ENCODE data around the gene FAM81A.

Gene FAM81A

DNA sequence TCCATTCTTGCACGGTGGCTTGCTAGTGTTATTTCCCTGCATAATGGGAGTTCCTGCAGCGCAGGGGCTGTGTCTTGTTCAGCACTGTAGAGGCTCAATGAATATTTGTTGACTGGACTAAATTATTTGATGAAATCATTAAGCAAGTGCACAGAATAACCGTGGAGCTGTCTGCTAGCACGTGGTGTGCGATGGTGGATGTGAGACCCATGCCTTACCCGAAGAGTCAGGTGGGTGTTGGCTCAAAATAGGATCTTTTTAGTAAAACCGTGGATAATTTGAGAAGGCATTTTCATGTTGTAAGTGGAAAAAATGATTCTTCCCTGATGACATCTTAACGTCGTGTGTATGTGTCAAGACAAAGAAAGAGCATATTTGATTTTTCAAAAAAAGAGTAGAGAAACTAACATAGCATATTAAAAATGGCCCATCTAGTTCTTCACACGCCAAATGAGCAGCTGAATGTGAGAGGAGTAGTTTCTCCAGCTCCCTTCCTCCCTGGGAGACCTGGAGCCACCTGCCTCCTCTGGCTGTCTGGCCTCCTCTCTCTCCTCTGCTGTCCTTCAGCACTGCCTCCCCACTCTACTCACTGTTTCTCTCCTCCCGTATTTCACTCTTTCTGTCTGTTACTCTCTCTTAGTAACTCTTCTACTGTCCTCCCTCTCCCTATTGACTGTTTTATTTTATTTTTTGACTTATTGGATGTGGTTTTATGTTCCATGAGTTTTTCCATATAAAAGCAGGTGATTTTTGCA, 6.3 kb downstream of the FAM81A start:
- ATAC-seq: no peak
- no peak for TF ChIP-seq TCF4 (CRISPR knock-in tag; IDR thresholded peaks at IDR 0.05; ENCODE audit: borderline replicate concordance)
- TF ChIP-seq, protein P1, sequence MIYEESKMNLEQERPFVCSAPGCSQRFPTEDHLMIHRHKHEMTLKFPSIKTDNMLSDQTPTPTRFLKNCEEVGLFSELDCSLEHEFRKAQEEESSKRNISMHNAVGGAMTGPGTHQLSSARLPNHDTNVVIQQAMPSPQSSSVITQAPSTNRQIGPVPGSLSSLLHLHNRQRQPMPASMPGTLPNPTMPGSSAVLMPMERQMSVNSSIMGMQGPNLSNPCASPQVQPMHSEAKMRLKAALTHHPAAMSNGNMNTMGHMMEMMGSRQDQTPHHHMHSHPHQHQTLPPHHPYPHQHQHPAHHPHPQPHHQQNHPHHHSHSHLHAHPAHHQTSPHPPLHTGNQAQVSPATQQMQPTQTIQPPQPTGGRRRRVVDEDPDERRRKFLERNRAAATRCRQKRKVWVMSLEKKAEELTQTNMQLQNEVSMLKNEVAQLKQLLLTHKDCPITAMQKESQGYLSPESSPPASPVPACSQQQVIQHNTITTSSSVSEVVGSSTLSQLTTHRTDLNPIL (CRISPR knock-in tag; IDR thresholded peaks at IDR 0.05; ENCODE audit: low read depth): no peak
- no peak for TF ChIP-seq ISL1 (CRISPR knock-in tag; IDR thresholded peaks at IDR 0.05)
- TF ChIP-seq, protein P2, sequence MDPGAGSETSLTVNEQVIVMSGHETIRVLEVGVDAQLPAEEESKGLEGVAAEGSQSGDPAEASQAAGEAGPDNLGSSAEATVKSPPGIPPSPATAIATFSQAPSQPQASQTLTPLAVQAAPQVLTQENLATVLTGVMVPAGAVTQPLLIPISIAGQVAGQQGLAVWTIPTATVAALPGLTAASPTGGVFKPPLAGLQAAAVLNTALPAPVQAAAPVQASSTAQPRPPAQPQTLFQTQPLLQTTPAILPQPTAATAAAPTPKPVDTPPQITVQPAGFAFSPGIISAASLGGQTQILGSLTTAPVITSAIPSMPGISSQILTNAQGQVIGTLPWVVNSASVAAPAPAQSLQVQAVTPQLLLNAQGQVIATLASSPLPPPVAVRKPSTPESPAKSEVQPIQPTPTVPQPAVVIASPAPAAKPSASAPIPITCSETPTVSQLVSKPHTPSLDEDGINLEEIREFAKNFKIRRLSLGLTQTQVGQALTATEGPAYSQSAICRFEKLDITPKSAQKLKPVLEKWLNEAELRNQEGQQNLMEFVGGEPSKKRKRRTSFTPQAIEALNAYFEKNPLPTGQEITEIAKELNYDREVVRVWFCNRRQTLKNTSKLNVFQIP (CRISPR knock-in tag; IDR thresholded peaks at IDR 0.05; ENCODE audit: borderline replicate concordance, low read depth): no peak
- no peak for TF ChIP-seq CSDC2 (CRISPR knock-in tag; IDR thresholded peaks at IDR 0.05)
- TF ChIP-seq ESRRG (CRISPR knock-in tag; IDR thresholded peaks at IDR 0.05): no peak

DNA sequence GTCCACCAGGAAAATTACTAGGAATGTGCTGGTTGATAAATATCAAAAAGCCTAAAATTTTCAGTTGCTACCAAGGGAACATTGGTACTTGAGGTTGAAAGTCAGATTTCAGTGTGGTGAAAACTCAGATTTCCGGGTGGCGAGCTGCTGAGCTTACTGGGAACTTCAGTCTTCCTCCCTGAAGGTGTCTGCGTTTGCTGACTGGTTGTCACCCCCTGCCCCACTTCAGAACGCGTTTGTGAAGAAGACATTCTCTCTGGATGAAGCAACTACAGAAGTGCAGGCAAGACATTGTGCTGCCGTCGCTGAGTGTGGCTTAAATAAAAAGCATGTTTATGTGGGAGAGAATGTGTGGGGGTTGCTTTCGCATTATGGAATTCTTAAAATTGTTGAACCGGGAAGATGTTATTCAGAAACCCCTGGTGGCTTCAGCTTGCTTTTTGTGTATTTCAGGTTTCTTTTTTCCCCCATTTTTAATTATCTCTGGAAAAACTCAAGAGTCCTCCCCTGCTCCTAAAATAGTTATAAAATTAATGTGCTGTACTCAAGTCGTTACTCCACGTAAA, 7.1 kb downstream of the FAM81A start:
- no peak for ATAC-seq
- no peak for TF ChIP-seq SNAI2 (CRISPR knock-in tag; IDR thresholded peaks at IDR 0.05)
- TF ChIP-seq BACH2 (CRISPR knock-in tag; IDR thresholded peaks at IDR 0.05; ENCODE audit: borderline replicate concordance): no peak
- no peak for TF ChIP-seq ZFP3 (CRISPR knock-in tag; IDR thresholded peaks at IDR 0.05)
- TF ChIP-seq TCF4 (CRISPR knock-in tag; IDR thresholded peaks at IDR 0.05; ENCODE audit: borderline replicate concordance): no peak
- TF ChIP-seq ZFP30 (CRISPR knock-in tag; IDR thresholded peaks at IDR 0.05): no peak
- no peak for TF ChIP-seq ESRRG (CRISPR knock-in tag; IDR thresholded peaks at IDR 0.05)
- no peak for TF ChIP-seq CSDC2 (CRISPR knock-in tag; IDR thresholded peaks at IDR 0.05)
- TF ChIP-seq, protein P3, sequence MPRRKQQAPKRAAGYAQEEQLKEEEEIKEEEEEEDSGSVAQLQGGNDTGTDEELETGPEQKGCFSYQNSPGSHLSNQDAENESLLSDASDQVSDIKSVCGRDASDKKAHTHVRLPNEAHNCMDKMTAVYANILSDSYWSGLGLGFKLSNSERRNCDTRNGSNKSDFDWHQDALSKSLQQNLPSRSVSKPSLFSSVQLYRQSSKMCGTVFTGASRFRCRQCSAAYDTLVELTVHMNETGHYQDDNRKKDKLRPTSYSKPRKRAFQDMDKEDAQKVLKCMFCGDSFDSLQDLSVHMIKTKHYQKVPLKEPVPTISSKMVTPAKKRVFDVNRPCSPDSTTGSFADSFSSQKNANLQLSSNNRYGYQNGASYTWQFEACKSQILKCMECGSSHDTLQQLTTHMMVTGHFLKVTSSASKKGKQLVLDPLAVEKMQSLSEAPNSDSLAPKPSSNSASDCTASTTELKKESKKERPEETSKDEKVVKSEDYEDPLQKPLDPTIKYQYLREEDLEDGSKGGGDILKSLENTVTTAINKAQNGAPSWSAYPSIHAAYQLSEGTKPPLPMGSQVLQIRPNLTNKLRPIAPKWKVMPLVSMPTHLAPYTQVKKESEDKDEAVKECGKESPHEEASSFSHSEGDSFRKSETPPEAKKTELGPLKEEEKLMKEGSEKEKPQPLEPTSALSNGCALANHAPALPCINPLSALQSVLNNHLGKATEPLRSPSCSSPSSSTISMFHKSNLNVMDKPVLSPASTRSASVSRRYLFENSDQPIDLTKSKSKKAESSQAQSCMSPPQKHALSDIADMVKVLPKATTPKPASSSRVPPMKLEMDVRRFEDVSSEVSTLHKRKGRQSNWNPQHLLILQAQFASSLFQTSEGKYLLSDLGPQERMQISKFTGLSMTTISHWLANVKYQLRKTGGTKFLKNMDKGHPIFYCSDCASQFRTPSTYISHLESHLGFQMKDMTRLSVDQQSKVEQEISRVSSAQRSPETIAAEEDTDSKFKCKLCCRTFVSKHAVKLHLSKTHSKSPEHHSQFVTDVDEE (CRISPR knock-in tag; IDR thresholded peaks at IDR 0.05): no peak
- TF ChIP-seq ZNF8 (CRISPR knock-in tag; IDR thresholded peaks at IDR 0.05): no peak
- no peak for TF ChIP-seq TOX (CRISPR knock-in tag; IDR thresholded peaks at IDR 0.05; ENCODE audit: borderline replicate concordance)
- TF ChIP-seq ISL1 (CRISPR knock-in tag; IDR thresholded peaks at IDR 0.05): no peak
- no peak for TF ChIP-seq ZNF565 (CRISPR knock-in tag; conservative IDR thresholded peaks at IDR 0.05; ENCODE audit: low read depth)
- TF ChIP-seq ARNTL (CRISPR knock-in tag; IDR thresholded peaks at IDR 0.05; ENCODE audit: borderline replicate concordance, low read depth): no peak
- no peak for TF ChIP-seq ZC3H10 (CRISPR knock-in tag; IDR thresholded peaks at IDR 0.05)
- TF ChIP-seq OSR1 (CRISPR knock-in tag; IDR thresholded peaks at IDR 0.05): no peak
- TF ChIP-seq, protein P4, sequence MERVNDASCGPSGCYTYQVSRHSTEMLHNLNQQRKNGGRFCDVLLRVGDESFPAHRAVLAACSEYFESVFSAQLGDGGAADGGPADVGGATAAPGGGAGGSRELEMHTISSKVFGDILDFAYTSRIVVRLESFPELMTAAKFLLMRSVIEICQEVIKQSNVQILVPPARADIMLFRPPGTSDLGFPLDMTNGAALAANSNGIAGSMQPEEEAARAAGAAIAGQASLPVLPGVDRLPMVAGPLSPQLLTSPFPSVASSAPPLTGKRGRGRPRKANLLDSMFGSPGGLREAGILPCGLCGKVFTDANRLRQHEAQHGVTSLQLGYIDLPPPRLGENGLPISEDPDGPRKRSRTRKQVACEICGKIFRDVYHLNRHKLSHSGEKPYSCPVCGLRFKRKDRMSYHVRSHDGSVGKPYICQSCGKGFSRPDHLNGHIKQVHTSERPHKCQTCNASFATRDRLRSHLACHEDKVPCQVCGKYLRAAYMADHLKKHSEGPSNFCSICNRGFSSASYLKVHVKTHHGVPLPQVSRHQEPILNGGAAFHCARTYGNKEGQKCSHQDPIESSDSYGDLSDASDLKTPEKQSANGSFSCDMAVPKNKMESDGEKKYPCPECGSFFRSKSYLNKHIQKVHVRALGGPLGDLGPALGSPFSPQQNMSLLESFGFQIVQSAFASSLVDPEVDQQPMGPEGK (CRISPR knock-in tag; IDR thresholded peaks at IDR 0.05; ENCODE audit: borderline replicate concordance): no peak

DNA sequence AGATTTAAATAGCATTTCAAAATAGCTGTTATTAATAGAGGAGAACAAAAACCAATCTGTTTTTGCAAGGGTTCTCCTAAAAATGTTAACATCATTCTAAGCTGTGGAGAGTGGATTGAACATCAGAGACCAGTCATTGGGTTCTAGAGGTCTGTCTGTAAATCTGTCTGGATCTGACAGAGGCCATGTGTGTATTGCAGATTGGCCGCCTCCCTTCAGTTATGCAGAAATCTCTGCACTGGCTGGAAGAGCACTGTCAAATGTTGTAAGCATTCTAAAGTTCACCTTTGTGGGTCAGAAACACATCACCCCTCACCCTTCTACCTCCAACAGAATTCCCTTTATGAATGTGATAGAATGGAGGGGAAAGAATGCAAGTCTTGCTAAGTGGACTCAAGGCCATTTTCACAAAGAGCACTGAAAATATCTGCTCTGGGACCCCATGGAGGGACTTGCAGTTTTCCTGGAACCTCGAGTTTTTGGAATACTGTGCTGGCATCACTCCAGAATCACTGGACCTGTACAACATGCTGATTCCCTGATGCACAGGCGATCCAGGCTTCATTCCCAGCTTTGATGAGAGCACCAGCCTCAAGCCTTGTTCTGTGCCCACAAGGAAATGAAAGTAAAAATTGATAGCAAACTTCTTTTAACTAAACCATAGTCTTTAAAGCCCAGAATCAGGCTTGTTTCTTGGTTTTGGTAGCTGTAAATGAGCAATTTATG, 8.4 kb downstream of the FAM81A start:
- ATAC-seq: no peak
- TF ChIP-seq RARB (CRISPR knock-in tag; IDR thresholded peaks at IDR 0.05) (no peak), CSDC2 (CRISPR knock-in tag; IDR thresholded peaks at IDR 0.05) (no peak), ARNTL (CRISPR knock-in tag; IDR thresholded peaks at IDR 0.05; ENCODE audit: borderline replicate concordance, low read depth) (no peak), ZNF565 (CRISPR knock-in tag; conservative IDR thresholded peaks at IDR 0.05; ENCODE audit: low read depth) (no peak), ESRRG (CRISPR knock-in tag; IDR thresholded peaks at IDR 0.05) (no peak)
- TF ChIP-seq, protein P5, sequence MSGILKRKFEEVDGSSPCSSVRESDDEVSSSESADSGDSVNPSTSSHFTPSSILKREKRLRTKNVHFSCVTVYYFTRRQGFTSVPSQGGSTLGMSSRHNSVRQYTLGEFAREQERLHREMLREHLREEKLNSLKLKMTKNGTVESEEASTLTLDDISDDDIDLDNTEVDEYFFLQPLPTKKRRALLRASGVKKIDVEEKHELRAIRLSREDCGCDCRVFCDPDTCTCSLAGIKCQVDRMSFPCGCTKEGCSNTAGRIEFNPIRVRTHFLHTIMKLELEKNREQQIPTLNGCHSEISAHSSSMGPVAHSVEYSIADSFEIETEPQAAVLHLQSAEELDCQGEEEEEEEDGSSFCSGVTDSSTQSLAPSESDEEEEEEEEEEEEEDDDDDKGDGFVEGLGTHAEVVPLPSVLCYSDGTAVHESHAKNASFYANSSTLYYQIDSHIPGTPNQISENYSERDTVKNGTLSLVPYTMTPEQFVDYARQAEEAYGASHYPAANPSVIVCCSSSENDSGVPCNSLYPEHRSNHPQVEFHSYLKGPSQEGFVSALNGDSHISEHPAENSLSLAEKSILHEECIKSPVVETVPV (CRISPR knock-in tag; IDR thresholded peaks at IDR 0.05): no peak

Data from SK-N-SH treated with all-trans-retinoic acid at 6 μM for 48 hours (cell line).